HCT116 (cell line): ENCODE measurements around the gene PLGRKT. TPM values are rescaled to one million over a fixed set of nuclear protein-coding genes. Genes with fewer than 3 reads are reported as not detected.

ENCODE experiments used
- ATAC-seq: fragments of 200-7000 bp; cut with Tn5 transposase; 2 replicates; pipeline ENCODE4 v1.9.1; 2020; ENCODE audit warnings: mild to moderate bottlenecking, moderate library complexity
- BruUV-seq: library from RNA; stranded (reverse); fragments of 400-500 nt; replicated peaks from 2 replicates; lab custom pipeline; 2021; lab: Mats Ljungman, UMichigan
- CTCF ChIA-PET: fragments of 300-600 bp; sonication (Branson Sonifier 250); formaldehyde crosslinking; loops from one replicate; lab custom pipeline; 2021; ENCODE audit warnings: antibody characterized with exemption; lab: Charles Lee
- POLR2A ChIA-PET: fragments of 300-600, 350-600 bp; sonication (Branson Sonifier 250); formaldehyde crosslinking; loops from one replicate; lab custom pipeline; 2021; ENCODE audit warnings: antibody characterized with exemption; lab: Charles Lee
- RAD21 ChIA-PET, 2 experiments: fragments of 300-600 bp; sonication (Branson Sonifier 250); formaldehyde crosslinking; loops; one replicate each; lab custom pipeline; 2023; ENCODE audit warnings: low total read pairs in 2 of 2; ENCODE audit not compliant: uncharacterized antibody in 2 of 2, unreplicated experiment in 2 of 2, low non-redundant PET in 1 of 2; lab: Charles Lee
- DNase-seq: peaks from one replicate; pipeline ENCODE4 v3.0.0-alpha.2; 2010; ENCODE audit warnings: low read depth, low spot score
- H2AFZ ChIP-seq: fragments of 200-600 bp; shearing (Covaris generic), sonication (generic); 2 replicates; pipeline ENCODE4 v1.6.1; 2017; ENCODE audit warnings: low read depth, mixed run types, mixed read lengths, antibody characterized with exemption, low read length; ENCODE audit not compliant: poor library complexity, severe bottlenecking
- H3K27ac ChIP-seq: 2 replicates; pipeline ENCODE4 v1.5.1; 2012; ENCODE audit warnings: low read depth, low read length
- H3K27me3 ChIP-seq: fragments of 200-600 bp; sonication (generic); 2 replicates; pipeline ENCODE4 v1.6.1; 2016; ENCODE audit warnings: mixed run types, low read length, mixed read lengths; ENCODE audit not compliant: insufficient read depth
- H3K36me3 ChIP-seq, 2 experiments: fragments of 200-500 bp in 1 of 2; fragments of 200-600 bp in 1 of 2; sonication (Bioruptor generic) in 1 of 2; sonication (generic) in 1 of 2; 2 replicates each; pipeline versions ENCODE4 v1.5.1 to v1.6.1; 2014 to 2016; ENCODE audit warnings: low read length in 2 of 2, inconsistent platforms in 1 of 2, mixed read lengths in 1 of 2, mixed run types in 1 of 2; ENCODE audit not compliant: insufficient read depth in 2 of 2, control insufficient read depth in 1 of 2
- H3K4me1 ChIP-seq, 2 experiments: fragments of 200-600 bp in 1 of 2; sonication (generic) in 1 of 2; 2 replicates each; pipeline versions ENCODE4 v1.5.1 to v1.6.1; 2012 to 2017; ENCODE audit warnings: low read length in 2 of 2, inconsistent platforms in 1 of 2, mild to moderate bottlenecking in 1 of 2, mixed read lengths in 1 of 2, mixed run types in 1 of 2, moderate library complexity in 1 of 2; ENCODE audit not compliant: insufficient read depth in 2 of 2, control insufficient read depth in 1 of 2
- H3K4me2 ChIP-seq: fragments of 200-600 bp; sonication (generic); 2 replicates; pipeline ENCODE4 v1.6.1; 2017; ENCODE audit warnings: mixed run types, low read length, mixed read lengths
- H3K4me3 ChIP-seq, 2 experiments: fragments of 200-600 bp in 1 of 2; sonication (generic) in 1 of 2; replicated peaks in 1 of 2; 2 replicates each; pipeline ENCODE4 v1.5.1; 2011 to 2016; ENCODE audit warnings: low read length in 2 of 2, control low read depth in 1 of 2, low read depth in 1 of 2, mild to moderate bottlenecking in 1 of 2, mixed read lengths in 1 of 2, mixed run types in 1 of 2
- H3K79me2 ChIP-seq: fragments of 200-600 bp; sonication (generic); 2 replicates; pipeline ENCODE4 v1.6.1; 2017; ENCODE audit warnings: mild to moderate bottlenecking, mixed run types, low read length, moderate library complexity, mixed read lengths; ENCODE audit not compliant: insufficient read depth
- H3K9ac ChIP-seq: fragments of 200-600 bp; sonication (generic); 2 replicates; pipeline ENCODE4 v1.6.1; 2016; ENCODE audit warnings: low read length, mixed read lengths
- H3K9me2 ChIP-seq: fragments of 200-600 bp; sonication (generic), shearing (Covaris generic); 2 replicates; pipeline ENCODE4 v1.6.1; 2017; ENCODE audit warnings: mixed run types, mild to moderate bottlenecking, moderate library complexity; ENCODE audit not compliant: insufficient read depth
- H3K9me3 ChIP-seq, 2 experiments: fragments of 200-500 bp in 1 of 2; fragments of 200-600 bp in 1 of 2; sonication (Bioruptor generic) in 1 of 2; sonication (generic) in 1 of 2; 2 replicates each; pipeline ENCODE4 v1.6.1; 2014 to 2017; ENCODE audit warnings: low read length in 2 of 2, mixed read lengths in 2 of 2, inconsistent platforms in 1 of 2, low read depth in 1 of 2, mild to moderate bottlenecking in 1 of 2, mixed run types in 1 of 2, moderate library complexity in 1 of 2; ENCODE audit not compliant: control insufficient read depth in 1 of 2, insufficient read depth in 1 of 2
- H4K20me1 ChIP-seq: fragments of 200-600 bp; sonication (generic), shearing (Covaris generic); 2 replicates; pipeline ENCODE4 v1.6.1; 2017; ENCODE audit warnings: mixed run types, mild to moderate bottlenecking, moderate library complexity; ENCODE audit not compliant: insufficient read depth
- EZH2 ChIP-seq: fragments of 200-600 bp; sonication (generic); IDR thresholded peaks from 2 replicates; pipeline ENCODE4 v1.6.1; 2017; ENCODE audit warnings: antibody characterized with exemption, mixed run types
- POLR2AphosphoS5 ChIP-seq: IDR thresholded peaks from 2 replicates; pipeline ENCODE4 v1.6.1; 2011; ENCODE audit warnings: mild to moderate bottlenecking, low read depth, low read length, moderate library complexity
- SIN3A ChIP-seq: IDR thresholded peaks from 2 replicates; pipeline ENCODE4 v1.6.1; 2012; ENCODE audit warnings: low read depth
- SP1 ChIP-seq: IDR thresholded peaks from 2 replicates; pipeline ENCODE4 v1.6.1; 2012; ENCODE audit warnings: low read depth
- SRF ChIP-seq: IDR thresholded peaks from 2 replicates; pipeline ENCODE4 v1.6.1; 2012; ENCODE audit warnings: low read depth
- TCF7L2 ChIP-seq: IDR thresholded peaks from 2 replicates; pipeline ENCODE4 v1.7.0; 2011; ENCODE audit warnings: borderline replicate concordance, inconsistent platforms; ENCODE audit not compliant: insufficient read depth, insufficient read length; ENCODE audit errors: extremely low read depth
- intact Hi-C: fragments of 100-400 bp; cut with micrococcal nuclease; formaldehyde crosslinking; loops from 2 replicates; pipeline ENCODE4 v1.10.0; 2022
- total RNA-seq: library from RNA; stranded (reverse); gene quantifications from one replicate; pipeline ENCODE4 v1.2.1, GENCODE V29; 2021; ENCODE audit not compliant: unreplicated experiment
- TF ChIP-seq, protein P1 (sequence below): IDR thresholded peaks from 2 replicates; pipeline ENCODE4 v1.6.1; 2012
- TF ChIP-seq, protein P2 (sequence below): IDR thresholded peaks from 2 replicates; pipeline ENCODE4 v1.6.1; 2012
- TF ChIP-seq, protein P3 (sequence below): IDR thresholded peaks from 2 replicates; pipeline ENCODE4 v1.6.1; 2011; ENCODE audit warnings: mild to moderate bottlenecking, low read length, moderate library complexity; ENCODE audit not compliant: insufficient replicate concordance; ENCODE audit errors: extremely low read depth
- TF ChIP-seq, protein P4 (sequence below): IDR thresholded peaks from 2 replicates; pipeline ENCODE4 v1.6.1; 2012; ENCODE audit warnings: low read depth

The PLGRKT gene
- total RNA-seq, 1 experiment from 2014 or later: 23.8 TPM

DNA sequence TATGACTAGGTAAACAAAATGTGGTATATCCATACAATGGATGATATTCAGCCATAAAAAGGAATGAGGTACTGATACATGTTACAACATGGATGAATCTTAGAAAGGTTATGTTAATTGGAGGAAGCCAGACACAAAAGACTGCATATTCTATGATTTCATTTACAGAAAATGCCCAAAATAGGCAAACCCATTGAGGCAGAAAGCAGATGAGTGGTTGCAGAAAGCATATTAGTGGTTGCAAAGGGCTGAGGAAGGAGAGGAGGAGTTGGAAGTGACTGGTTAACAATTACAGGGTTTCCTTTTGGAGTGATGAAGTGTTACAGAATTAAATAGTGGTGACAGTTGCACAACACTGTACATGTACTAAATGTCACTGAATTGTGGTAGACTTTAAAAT lies 17.7 kb downstream of the PLGRKT start:
- Histone ChIP-seq H2AFZ (no peak overlapping the region), H3K4me1 (no peaks in the 10 kb centered on the region), H3K27me3 (no peaks in the 10 kb centered on the region), H4K20me1 (no peaks in the 10 kb centered on the region), H3K9ac (no peak overlapping the region), H3K4me2 (no peak overlapping the region), H3K4me3 (no peak overlapping the region), H3K79me2 (no peaks in the 10 kb centered on the region), H3K36me3 (no peaks in the 10 kb centered on the region), H3K9me3 (no peaks in the 10 kb centered on the region), H3K27ac (no peak overlapping the region), H3K9me2 (no peaks in the 10 kb centered on the region)
- RAD21 ChIA-PET: no interaction called here
- DNase-seq: no peak
- ATAC-seq: no peak
- TF ChIP-seq, protein P1, sequence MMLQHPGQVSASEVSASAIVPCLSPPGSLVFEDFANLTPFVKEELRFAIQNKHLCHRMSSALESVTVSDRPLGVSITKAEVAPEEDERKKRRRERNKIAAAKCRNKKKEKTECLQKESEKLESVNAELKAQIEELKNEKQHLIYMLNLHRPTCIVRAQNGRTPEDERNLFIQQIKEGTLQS: no peak
- TF ChIP-seq, protein P2, sequence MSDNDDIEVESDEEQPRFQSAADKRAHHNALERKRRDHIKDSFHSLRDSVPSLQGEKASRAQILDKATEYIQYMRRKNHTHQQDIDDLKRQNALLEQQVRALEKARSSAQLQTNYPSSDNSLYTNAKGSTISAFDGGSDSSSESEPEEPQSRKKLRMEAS: no peak
- TF ChIP-seq SIN3A (no peak), TCF7L2 (no peak), POLR2AphosphoS5 (no peak), SRF (no peak), EZH2 (no peak), SP1 (no peak)
- TF ChIP-seq, protein P3, sequence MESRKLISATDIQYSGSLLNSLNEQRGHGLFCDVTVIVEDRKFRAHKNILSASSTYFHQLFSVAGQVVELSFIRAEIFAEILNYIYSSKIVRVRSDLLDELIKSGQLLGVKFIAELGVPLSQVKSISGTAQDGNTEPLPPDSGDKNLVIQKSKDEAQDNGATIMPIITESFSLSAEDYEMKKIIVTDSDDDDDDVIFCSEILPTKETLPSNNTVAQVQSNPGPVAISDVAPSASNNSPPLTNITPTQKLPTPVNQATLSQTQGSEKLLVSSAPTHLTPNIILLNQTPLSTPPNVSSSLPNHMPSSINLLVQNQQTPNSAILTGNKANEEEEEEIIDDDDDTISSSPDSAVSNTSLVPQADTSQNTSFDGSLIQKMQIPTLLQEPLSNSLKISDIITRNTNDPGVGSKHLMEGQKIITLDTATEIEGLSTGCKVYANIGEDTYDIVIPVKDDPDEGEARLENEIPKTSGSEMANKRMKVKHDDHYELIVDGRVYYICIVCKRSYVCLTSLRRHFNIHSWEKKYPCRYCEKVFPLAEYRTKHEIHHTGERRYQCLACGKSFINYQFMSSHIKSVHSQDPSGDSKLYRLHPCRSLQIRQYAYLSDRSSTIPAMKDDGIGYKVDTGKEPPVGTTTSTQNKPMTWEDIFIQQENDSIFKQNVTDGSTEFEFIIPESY: no peak
- TF ChIP-seq, protein P4, sequence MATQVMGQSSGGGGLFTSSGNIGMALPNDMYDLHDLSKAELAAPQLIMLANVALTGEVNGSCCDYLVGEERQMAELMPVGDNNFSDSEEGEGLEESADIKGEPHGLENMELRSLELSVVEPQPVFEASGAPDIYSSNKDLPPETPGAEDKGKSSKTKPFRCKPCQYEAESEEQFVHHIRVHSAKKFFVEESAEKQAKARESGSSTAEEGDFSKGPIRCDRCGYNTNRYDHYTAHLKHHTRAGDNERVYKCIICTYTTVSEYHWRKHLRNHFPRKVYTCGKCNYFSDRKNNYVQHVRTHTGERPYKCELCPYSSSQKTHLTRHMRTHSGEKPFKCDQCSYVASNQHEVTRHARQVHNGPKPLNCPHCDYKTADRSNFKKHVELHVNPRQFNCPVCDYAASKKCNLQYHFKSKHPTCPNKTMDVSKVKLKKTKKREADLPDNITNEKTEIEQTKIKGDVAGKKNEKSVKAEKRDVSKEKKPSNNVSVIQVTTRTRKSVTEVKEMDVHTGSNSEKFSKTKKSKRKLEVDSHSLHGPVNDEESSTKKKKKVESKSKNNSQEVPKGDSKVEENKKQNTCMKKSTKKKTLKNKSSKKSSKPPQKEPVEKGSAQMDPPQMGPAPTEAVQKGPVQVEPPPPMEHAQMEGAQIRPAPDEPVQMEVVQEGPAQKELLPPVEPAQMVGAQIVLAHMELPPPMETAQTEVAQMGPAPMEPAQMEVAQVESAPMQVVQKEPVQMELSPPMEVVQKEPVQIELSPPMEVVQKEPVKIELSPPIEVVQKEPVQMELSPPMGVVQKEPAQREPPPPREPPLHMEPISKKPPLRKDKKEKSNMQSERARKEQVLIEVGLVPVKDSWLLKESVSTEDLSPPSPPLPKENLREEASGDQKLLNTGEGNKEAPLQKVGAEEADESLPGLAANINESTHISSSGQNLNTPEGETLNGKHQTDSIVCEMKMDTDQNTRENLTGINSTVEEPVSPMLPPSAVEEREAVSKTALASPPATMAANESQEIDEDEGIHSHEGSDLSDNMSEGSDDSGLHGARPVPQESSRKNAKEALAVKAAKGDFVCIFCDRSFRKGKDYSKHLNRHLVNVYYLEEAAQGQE: no peak
- intact Hi-C loops: loop anchor here (10.0 kb wide), 1 partner anchor 1035 kb away; no protein-coding TSS in a partner anchor
- CTCF ChIA-PET: no interaction called here
- no TSS peak for BruUV-seq
- POLR2A ChIA-PET: no interaction called here
